ENCODE results near the gene FBXW4.
"Not testable (repeated sequence)": the region's sequence is repeated elsewhere in the genome, so short reads cannot be mapped to it uniquely, and the experiment has no call there.

Gene FBXW4

GRCh38 chr10:101663097-101663496 lies 31.9 kb downstream of the FBXW4 start:
- Histone ChIP-seq H3K27ac (no peak overlapping the region), H3K4me3 (no peak overlapping the region)

GRCh38 chr10:101660256-101660655 lies 34.7 kb downstream of the FBXW4 start:
- Histone ChIP-seq H3K27ac (no peak overlapping the region), H3K4me3 (no peak overlapping the region)

DNA sequence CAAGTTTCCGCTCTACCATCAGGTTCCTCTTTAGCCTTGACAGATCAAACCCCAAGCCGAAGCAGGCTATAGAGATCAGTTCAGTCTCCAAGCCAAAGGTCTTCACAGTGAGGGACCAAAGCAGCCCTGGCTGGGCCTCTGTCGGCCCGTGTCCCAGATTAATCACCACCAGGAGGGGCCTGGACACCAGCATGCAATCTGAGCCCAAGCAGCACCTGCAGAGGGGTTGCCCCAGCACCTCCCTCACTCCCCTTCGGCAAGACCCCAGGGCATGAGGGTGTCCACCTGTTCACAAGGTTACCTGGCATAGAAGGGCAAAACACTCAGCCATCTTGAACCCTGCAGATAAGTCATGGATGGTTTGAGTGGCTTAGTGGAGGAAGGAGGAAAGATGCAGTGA lies 36.0 kb downstream of the FBXW4 start:
- H3K27ac ChIP-seq = no peak overlapping the region

GRCh38 chr10:101656890-101657289 lies 38.1 kb downstream of the FBXW4 start:
- H3K4me3 ChIP-seq = no peak overlapping the region

More for the DNA sequence above, 36.0 kb downstream of the FBXW4 start:
- no peak overlapping the region for H3K4me3 ChIP-seq

GRCh38 chr10:101655570-101655969 lies 39.4 kb downstream of the FBXW4 start:
- no peak overlapping the region for H3K27ac ChIP-seq
- no peak overlapping the region for H3K4me3 ChIP-seq

More at GRCh38 chr10:101656890-101657289, 38.1 kb downstream of the FBXW4 start:
- H3K27ac ChIP-seq = no peak overlapping the region

DNA sequence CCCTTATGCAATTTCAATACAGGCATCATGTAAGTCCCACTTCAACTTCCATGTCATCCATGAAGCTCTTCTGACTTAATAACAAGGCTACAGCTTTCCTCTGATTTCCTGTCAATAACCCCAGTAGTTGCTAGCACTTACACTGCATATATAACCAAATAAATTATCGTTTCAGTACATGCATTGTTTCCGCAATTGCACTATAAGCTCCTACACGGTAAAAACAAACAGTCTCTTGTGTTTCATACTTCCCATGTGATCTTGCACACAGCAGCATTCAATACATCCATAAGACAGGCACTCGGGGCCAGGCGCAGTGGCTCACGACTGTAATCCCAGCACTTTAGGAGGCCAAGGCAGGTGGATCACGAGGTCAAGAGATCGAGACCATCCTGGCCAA lies 41.4 kb downstream of the FBXW4 start:
- H3K27ac ChIP-seq = no peak overlapping the region

DNA sequence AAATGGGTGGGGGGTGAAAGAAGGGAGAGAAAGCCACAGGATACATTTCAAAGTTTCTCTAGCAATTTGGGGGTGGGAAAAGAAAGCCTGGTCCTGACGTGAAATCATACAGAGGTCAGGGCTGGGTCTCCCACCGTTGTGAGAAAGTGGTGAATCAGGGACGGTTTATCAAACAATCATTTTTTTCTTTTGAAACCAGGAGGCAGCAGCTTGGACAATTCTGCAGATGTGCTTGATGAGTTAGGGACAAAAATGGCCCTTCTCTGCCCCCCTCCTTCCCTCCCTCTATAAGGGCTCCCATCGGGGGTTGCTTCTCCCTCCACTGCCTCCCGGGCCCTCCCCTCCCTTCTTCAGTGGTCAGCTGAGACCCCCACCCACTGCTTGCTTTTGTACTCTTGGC lies 43.6 kb downstream of the FBXW4 start:
- no peak overlapping the region for H3K27ac ChIP-seq
- no peak overlapping the region for H3K4me3 ChIP-seq

More for the DNA sequence above, 41.4 kb downstream of the FBXW4 start:
- H3K4me3 ChIP-seq = no peak overlapping the region

DNA sequence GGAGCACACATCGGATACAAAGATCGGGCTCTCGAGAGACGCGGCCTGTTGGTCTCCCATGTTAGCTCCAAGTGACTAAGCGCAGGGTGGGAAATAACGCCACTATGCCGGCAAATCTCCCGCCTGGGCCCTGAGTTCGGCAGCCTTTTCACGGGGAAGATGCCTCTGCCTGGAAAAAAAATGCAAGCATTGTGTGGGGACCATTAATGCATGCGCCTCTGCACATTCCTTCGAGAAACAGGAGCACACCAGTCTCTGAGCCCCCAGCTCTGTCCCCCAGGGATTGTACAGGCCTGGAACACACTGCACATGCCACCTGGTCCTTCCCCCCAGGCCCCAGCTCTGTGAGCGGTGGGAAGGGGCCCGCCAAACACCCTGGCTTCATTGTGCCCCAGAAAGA lies 44.1 kb downstream of the FBXW4 start:
- H3K4me3 ChIP-seq = no peak overlapping the region
- H3K27ac ChIP-seq = no peak overlapping the region

DNA sequence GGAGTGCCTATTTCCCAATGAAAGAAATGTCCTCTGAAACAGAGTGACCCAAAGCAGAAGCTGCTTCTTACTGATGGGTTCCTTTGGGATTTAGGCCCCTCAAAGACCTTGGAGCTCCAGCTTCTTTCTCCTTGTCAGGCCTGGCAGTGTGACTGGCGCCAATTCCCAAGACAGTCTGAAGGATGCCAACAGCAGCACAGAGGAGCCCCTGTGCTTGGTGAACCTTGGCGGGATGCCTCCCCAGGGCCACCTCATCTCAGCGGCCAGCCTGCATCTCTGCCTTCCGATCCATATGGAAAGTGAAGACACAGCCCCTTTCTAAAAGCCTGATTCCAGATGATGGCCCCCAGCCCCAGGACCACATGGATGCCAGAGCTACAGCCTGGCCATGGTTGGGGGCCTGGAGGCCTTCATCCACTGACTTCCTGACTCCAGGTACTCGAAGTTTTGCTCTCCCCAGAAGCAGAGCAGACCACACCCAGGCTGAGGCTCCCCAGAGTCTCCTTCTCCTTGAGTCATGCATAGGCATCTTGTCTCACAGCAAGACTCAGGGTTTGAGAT lies 45.4 kb downstream of the FBXW4 start:
- H3K27ac ChIP-seq = no peak overlapping the region

GRCh38 chr10:101647255-101647654 lies 47.7 kb downstream of the FBXW4 start:
- Histone ChIP-seq H3K27ac (no peak overlapping the region), H3K4me3 (no peak overlapping the region)

More for the DNA sequence above, 45.4 kb downstream of the FBXW4 start:
- H3K4me3 ChIP-seq = no peak overlapping the region

DNA sequence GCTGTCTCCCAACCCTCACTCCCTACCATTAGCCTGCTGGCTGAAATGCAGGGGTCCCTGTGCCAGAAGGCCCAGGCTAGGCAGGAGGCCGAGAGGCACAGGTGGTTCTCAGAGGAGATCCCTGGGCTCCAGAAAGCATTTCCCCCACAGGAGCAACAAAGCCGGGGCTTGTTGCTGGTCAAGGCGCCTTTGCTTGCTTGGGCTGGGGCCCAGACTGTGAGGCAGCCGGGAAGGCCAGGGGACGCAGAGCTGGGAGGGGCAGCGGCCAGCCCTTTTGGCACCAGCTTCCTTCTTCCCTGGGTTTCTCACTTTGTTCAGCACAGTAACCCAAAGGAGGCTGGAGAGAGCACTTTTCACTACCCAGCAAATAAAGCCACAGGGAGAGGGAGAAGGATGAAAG lies 48.6 kb downstream of the FBXW4 start:
- no peak overlapping the region for H3K27ac ChIP-seq

DNA sequence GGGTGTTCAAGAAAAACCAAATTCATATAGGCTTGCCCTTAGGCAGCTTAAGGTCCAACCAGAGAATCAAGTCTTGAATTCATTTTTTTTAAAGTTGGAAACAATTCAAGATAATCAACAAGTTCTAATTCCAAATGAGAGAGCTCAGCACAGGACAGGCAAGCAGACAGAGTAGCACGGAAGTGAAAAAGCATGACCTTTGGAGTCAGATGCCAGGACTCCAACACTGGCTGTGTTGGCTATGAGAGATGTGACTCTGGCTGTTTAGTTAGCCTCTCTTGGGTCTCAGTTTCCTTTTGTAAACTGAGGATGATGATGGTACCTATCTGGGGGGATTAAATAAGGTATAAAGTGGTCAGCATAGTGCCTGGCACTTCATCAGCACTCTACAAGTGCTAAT lies 49.3 kb downstream of the FBXW4 start:
- H3K27ac ChIP-seq = no peak overlapping the region

More for the DNA sequence above, 48.6 kb downstream of the FBXW4 start:
- no peak overlapping the region for H3K4me3 ChIP-seq

DNA sequence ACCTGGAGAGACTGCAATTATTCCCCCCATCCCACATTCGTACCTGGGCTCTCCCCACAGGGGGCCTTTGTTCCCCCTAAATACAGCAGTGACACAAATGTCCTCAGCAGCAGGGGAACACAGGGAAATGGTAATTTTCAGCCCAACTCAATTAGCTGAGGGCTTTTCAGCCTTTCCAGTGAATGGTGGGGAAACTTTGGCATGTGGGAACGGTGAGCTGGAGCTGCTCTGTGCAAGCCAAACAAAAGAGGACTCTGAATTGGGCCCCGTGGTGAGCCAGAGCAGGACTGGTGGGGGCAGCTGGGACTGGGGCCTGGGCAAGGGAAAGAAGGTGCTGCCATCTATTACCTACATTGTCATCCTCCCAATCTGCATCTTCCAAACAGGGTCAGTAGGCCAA lies 51.0 kb downstream of the FBXW4 start:
- H3K27ac ChIP-seq = no peak overlapping the region
- H3K4me3 ChIP-seq = no peak overlapping the region

More for the DNA sequence above, 49.3 kb downstream of the FBXW4 start:
- no peak overlapping the region for H3K4me3 ChIP-seq

DNA sequence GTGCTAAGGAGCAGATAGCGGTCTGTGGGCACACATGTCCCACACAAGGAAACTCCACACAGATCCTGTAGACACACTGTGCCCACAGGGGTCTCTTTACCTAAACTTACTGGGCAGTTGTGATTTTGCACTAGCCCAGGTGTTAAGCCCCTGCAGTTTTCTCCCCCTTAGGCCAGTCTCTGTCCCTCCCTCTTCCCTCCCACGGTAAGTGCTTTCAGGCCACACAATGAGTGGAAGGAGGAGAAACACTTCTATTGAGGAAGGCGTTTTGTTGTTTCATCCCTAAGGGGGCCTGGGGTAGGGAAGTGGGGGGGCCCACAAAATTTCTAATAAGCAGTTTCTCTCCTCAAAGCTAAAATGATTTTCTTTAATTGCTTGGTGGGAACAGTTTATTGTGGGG lies 51.4 kb downstream of the FBXW4 start:
- Histone ChIP-seq H3K27ac (no peak overlapping the region), H3K4me3 (no peak overlapping the region)

DNA sequence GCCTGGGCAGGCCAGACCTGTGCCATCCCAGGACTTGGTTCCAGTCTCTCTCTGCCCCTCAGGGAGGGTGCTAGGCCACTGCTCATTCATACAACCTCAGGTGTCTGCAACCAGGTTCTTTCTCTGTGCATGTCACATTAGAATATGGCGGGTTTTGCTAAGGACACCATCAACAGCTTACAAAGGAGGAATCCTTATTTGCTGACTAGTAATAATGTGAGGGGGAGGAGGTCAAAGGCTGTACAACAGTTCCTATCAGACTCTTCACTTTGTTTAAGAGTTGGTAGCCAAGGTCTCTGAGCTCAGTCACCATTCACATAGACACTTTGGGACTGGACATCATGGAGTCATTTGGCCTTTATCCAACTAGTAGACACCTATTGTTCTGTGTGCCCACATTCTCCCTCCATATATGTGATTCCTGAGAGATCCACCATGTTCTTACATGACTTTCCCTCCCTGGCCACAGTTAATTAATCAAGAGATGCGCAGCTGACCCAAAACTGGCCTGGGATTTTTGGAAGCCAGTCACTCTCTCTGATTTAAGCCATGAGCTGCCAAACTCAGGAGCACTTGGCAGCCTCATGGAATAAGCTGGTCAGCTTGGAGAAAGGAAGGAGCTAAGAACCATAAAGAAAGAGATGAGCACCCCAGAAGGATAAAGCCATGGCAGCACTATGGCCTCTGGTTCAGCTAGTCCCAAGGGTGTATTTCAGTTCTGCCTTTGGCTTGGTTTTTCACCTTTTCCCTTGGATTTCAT lies 55.6 kb downstream of the FBXW4 start:
- H3K27ac ChIP-seq = no peak overlapping the region
- H3K4me3 ChIP-seq = no peak overlapping the region

DNA sequence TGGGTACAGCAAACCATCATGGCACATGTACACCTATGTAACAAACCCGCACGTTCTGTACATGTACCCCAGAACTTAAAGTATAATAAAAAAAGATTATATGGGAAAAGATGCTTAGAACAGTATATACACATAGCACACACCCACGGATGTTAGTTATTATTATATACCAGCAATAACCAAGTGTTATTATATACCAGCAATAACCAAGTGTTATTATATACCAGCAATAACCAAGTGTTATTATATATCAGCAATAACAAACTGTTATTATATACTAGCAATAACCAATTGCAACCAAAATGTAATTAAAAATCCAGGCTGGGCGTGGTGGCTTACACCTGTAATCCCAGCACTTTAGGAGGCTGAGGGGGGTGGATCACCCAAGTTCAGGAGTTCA lies 61.5 kb downstream of the FBXW4 start:
- not testable (repeated sequence) for H3K4me3 ChIP-seq, H3K27ac ChIP-seq

GRCh38 chr10:101631821-101632475 lies 63.0 kb downstream of the FBXW4 start:
- Histone ChIP-seq H3K27ac (no peak overlapping the region), H3K4me3 (no peak overlapping the region)

DNA sequence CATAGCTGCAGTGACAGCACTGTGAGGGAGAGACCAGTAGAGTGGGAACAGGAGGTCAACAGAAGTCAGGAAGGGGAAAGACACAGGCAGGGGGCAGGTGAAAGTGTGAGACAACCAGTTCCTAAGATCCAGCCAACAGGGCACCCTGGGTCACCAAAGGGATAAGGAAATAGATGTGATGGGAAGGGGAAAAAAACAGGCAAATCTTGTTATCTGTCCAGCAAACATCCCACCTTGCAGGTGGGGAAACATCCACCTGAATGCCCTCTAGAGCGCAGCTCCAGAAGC lies 64.4 kb downstream of the FBXW4 start:
- Histone ChIP-seq H3K4me3 (no peak overlapping the region), H3K27ac (no peak overlapping the region)

GRCh38 chr10:101629837-101630632 lies 64.9 kb downstream of the FBXW4 start:
- Histone ChIP-seq H3K4me3 (no peak overlapping the region), H3K27ac (no peak overlapping the region)

- H3K4me3 ChIP-seq = no peak overlapping the region
- H3K27ac ChIP-seq = peak overlapping the region in 2 of 21 experiments; percentile 15 to 51
Measured at GRCh38 chr10:101625821-101626412, 69.1 kb downstream of the FBXW4 start.

Data from skin epidermis (tissue), 12 donors.